ENCODE data around the gene C4orf50.

The C4orf50 gene

DNA sequence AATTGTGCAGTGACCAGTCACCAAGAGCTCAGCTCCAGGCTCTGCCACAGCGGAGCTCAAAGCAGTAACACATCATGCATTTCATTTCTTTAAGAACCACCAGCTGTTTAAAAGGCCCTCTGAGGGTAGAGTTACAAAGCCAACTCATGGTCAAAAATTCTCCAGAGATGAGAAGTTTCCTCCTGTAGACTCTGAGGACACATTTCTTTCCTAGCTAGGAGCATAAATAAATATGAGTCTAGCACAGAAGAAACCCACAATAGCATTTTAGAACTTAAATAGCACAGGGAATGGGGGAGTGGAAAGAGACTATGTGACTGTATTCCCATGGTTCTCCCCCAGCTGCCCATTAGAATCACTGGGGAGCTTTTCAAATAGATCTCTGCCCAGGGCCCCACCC, 118.8 kb downstream of the C4orf50 start:
- H3K27ac ChIP-seq (ENCODE audit: insufficient read depth, low read depth, low read length, poor library complexity, severe bottlenecking): no peak overlapping the region
- WGBS, 2 experiments: 86 to 93% methylated on average over 1 of the region's 1 CpG
- no peak overlapping the region for H3K4me3 ChIP-seq (ENCODE audit: insufficient read depth, low read depth, low read length)
- peaks cover 94% of the 10 kb centered on the region for H3K27me3 ChIP-seq (ENCODE audit: control insufficient read depth, insufficient read depth, low read length, poor library complexity, severe bottlenecking)
- no peaks in the 10 kb centered on the region for H3K4me1 ChIP-seq (ENCODE audit: control insufficient read depth, insufficient read depth, low read length)
- no peaks in the 10 kb centered on the region for H3K9me3 ChIP-seq (ENCODE audit: control insufficient read depth, low read length)
- no peaks in the 10 kb centered on the region for H3K36me3 ChIP-seq (ENCODE audit: control insufficient read depth, insufficient read depth, low read length)

DNA sequence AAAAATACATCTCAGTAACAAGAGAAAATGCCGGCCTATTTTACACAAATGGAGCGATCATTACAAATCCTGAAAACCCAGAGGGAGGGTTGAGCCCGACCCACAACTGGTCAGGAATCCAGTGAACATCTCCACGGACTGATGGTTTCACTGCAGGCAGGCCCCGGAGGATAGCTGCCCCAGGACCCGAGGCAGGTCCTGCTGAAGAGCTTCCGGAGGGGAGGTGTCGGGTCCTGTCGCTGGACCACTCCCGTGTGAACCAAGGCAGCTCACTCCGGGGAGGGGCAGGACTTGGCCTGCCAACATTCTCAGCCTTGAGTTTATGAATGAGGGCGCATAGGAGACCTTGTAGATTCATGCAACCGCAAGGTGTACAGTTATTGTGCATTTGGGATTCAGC, 120.6 kb downstream of the C4orf50 start:
- no peaks in the 10 kb centered on the region for H3K4me1 ChIP-seq (ENCODE audit: control insufficient read depth, insufficient read depth, low read length)
- 93 to 94% methylated on average over 13 of the region's 13 CpGs for WGBS, 2 experiments
- no peaks in the 10 kb centered on the region for H3K9me3 ChIP-seq (ENCODE audit: control insufficient read depth, low read length)
- H3K36me3 ChIP-seq (ENCODE audit: control insufficient read depth, insufficient read depth, low read length): no peaks in the 10 kb centered on the region
- H3K27ac ChIP-seq (ENCODE audit: insufficient read depth, low read depth, low read length, poor library complexity, severe bottlenecking): no peak overlapping the region
- H3K4me3 ChIP-seq (ENCODE audit: insufficient read depth, low read depth, low read length): no peak overlapping the region
- peaks cover 97% of the 10 kb centered on the region for H3K27me3 ChIP-seq (ENCODE audit: control insufficient read depth, insufficient read depth, low read length, poor library complexity, severe bottlenecking)

DNA sequence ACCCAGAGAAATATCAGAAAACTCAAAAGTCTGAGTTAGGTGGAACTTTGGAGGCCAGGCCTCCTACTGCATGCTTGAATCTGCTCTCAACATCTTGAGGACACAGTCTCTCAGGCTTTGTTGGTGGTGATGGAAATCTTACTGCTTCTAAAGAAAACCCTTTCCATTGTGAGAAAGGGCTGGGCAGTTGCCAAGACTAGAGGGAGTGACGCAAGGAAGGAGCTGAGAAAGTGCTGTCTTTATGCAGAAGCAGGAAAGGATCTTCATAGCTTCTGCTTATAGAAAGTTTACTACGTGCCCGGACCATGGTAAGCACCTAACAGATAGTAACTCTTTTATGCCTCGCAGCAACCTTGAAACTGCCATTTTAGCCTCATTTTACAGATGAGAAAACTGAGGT, 122.9 kb downstream of the C4orf50 start:
- no peaks in the 10 kb centered on the region for H3K9me3 ChIP-seq (ENCODE audit: control insufficient read depth, low read length)
- H3K4me1 ChIP-seq (ENCODE audit: control insufficient read depth, insufficient read depth, low read length): no peaks in the 10 kb centered on the region
- no peak overlapping the region for H3K27ac ChIP-seq (ENCODE audit: insufficient read depth, low read depth, low read length, poor library complexity, severe bottlenecking)
- no peak overlapping the region for H3K4me3 ChIP-seq (ENCODE audit: insufficient read depth, low read depth, low read length)
- no peaks in the 10 kb centered on the region for H3K36me3 ChIP-seq (ENCODE audit: control insufficient read depth, insufficient read depth, low read length)
- 87 to 92% methylated on average over 4 of the region's 4 CpGs for WGBS, 2 experiments
- peaks cover 98% of the 10 kb centered on the region for H3K27me3 ChIP-seq (ENCODE audit: control insufficient read depth, insufficient read depth, low read length, poor library complexity, severe bottlenecking)

DNA sequence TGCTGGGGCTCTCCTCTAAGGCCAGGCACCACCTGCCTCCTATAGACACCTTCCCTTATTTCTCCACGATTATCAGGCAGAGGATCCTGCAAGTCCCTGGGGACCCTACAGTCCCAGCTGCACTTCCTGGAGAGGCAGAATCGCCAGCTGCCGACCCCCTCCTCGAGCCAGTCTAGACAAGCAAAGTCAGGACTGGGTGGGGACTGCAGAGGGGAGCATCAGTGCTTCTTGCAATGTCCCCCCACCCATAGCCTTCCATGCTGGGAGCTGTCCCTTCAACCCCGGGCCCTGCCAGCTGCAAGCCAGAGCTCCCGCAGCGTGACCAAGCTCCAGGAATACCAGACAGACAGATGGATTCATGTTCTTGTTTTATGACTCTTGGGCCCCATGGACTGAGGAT, 124.0 kb downstream of the C4orf50 start:
- H3K9me3 ChIP-seq (ENCODE audit: control insufficient read depth, low read length): no peaks in the 10 kb centered on the region
- H3K4me1 ChIP-seq (ENCODE audit: control insufficient read depth, insufficient read depth, low read length): peaks cover 2% of the 10 kb centered on the region
- no peak overlapping the region for H3K4me3 ChIP-seq (ENCODE audit: insufficient read depth, low read depth, low read length)
- H3K27ac ChIP-seq (ENCODE audit: insufficient read depth, low read depth, low read length, poor library complexity, severe bottlenecking): no peak overlapping the region
- WGBS, 2 experiments: 74 to 78% methylated on average over 7 of the region's 7 CpGs
- H3K27me3 ChIP-seq (ENCODE audit: control insufficient read depth, insufficient read depth, low read length, poor library complexity, severe bottlenecking): peaks cover 98% of the 10 kb centered on the region
- no peaks in the 10 kb centered on the region for H3K36me3 ChIP-seq (ENCODE audit: control insufficient read depth, insufficient read depth, low read length)

DNA sequence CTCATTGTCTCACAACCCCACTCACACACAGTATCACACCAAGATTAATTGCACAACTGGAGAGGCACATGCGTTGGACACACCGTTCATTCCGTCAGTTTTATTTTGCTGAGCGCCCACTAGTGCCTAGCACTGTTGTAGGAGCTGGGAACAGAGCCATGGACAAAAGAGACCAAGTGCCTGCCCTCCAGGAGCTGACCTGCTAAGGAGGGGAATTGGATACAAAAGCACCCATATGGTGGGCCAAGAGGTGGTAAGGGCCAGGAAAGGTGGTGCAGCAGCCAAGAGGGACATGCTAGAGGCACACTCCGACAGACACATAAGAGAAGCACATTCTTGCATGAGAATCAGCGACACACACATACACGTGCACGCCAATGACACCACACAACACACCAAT, 124.6 kb downstream of the C4orf50 start:
- 83 to 85% methylated on average over 8 of the region's 8 CpGs for WGBS, 2 experiments
- peaks cover 98% of the 10 kb centered on the region for H3K27me3 ChIP-seq (ENCODE audit: control insufficient read depth, insufficient read depth, low read length, poor library complexity, severe bottlenecking)

DNA sequence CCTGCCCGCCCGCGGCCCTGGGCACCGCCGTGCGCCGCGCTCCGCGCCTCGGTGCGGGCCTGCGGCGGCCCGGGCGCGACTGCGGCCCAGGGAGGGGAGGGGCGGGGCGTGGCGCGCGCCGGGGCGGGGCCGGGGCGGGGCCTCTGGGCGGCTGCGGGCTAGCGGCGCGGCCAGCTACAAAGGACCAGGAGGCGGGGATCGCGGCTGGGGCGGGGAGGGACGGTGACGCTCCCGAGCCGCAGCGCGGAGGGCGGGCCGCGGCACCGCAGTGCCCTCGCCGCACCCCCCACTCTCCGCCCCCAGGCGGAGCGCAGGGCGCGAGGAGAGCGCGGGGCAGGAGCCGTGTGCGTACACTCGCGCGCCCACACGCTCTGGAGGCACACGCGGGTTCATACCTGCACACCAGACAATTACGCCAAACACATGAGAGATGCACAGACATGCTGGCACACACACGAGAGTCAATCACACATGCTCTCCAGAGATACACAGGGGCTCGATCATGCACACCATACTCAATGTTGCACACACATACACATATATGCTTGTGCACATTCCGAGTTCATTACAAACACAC, 125.1 kb downstream of the C4orf50 start, which contains the start of gene CRMP1:
Gene CRMP1, minus strand, starts transcription at position 83 of the 577 bp plus-strand sequence. CDS start 117 bp downstream, outside the sequence.
- no peaks in the 10 kb centered on the region for H3K9me3 ChIP-seq (ENCODE audit: control insufficient read depth, low read length)
- 4 to 5% methylated on average over 66 to 67 of the region's 67 CpGs for WGBS, 2 experiments
- peaks cover 94% of the 10 kb centered on the region for H3K27me3 ChIP-seq (ENCODE audit: control insufficient read depth, insufficient read depth, low read length, poor library complexity, severe bottlenecking)
- H3K27ac ChIP-seq (ENCODE audit: insufficient read depth, low read depth, low read length, poor library complexity, severe bottlenecking): no peak within 1 kb of the TSS
- peak within 1 kb of the TSS; percentile 20 for H3K4me3 ChIP-seq (ENCODE audit: insufficient read depth, low read depth, low read length)
- H3K4me1 ChIP-seq (ENCODE audit: control insufficient read depth, insufficient read depth, low read length): peaks cover 9% of the 10 kb centered on the region
- H3K36me3 ChIP-seq (ENCODE audit: control insufficient read depth, insufficient read depth, low read length): no peaks in the 10 kb centered on the region

More for the DNA sequence above, 124.6 kb downstream of the C4orf50 start:
- Histone ChIP-seq H3K36me3 (ENCODE audit: control insufficient read depth, insufficient read depth, low read length) (no peaks in the 10 kb centered on the region), H3K4me3 (ENCODE audit: insufficient read depth, low read depth, low read length) (no peak overlapping the region), H3K9me3 (ENCODE audit: control insufficient read depth, low read length) (no peaks in the 10 kb centered on the region), H3K4me1 (ENCODE audit: control insufficient read depth, insufficient read depth, low read length) (peaks cover 9% of the 10 kb centered on the region), H3K27ac (ENCODE audit: insufficient read depth, low read depth, low read length, poor library complexity, severe bottlenecking) (no peak overlapping the region)

DNA sequence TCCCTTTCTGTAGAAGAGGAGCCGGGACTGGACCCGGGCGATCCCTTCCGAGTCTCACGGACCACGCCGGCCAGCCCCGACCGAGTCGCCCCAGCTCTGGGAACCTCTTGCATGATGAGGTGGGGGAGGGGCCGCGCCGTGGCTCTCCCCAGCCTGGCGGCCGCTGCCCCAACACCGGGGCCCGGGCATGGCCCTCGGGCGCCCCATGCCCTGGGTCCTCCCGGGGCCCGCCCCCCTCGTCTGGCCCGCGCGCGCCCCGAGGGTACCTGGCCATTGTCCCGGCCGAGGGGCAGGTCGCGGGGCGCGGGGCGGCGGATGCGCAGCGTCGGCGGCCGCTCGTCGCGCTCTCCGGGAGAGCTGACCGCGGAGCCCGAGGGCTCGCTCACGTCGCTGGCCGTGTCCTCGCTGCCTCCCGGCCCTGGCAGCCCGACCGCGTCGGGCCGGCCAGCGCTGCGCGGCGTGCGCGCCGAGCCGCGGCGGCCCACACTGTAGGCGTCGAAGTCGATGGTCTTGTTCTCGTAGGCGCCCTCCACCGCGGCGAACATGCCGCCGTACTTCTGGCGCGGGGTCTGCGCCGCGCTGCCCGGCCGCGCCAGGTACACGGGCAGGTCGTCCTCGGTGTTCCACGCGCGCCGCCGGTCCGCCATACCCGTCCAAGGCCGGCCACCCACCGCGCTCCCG, 125.8 kb downstream of the C4orf50 start:
- peak overlapping the region; percentile 20 for H3K4me3 ChIP-seq (ENCODE audit: insufficient read depth, low read depth, low read length)
- WGBS, 2 experiments: 1% methylated on average over 100 of the region's 100 CpGs
- H3K4me1 ChIP-seq (ENCODE audit: control insufficient read depth, insufficient read depth, low read length): peaks cover 9% of the 10 kb centered on the region
- no peaks in the 10 kb centered on the region for H3K36me3 ChIP-seq (ENCODE audit: control insufficient read depth, insufficient read depth, low read length)
- H3K27ac ChIP-seq (ENCODE audit: insufficient read depth, low read depth, low read length, poor library complexity, severe bottlenecking): no peak overlapping the region
- H3K9me3 ChIP-seq (ENCODE audit: control insufficient read depth, low read length): no peaks in the 10 kb centered on the region
- H3K27me3 ChIP-seq (ENCODE audit: control insufficient read depth, insufficient read depth, low read length, poor library complexity, severe bottlenecking): peaks cover 88% of the 10 kb centered on the region

DNA sequence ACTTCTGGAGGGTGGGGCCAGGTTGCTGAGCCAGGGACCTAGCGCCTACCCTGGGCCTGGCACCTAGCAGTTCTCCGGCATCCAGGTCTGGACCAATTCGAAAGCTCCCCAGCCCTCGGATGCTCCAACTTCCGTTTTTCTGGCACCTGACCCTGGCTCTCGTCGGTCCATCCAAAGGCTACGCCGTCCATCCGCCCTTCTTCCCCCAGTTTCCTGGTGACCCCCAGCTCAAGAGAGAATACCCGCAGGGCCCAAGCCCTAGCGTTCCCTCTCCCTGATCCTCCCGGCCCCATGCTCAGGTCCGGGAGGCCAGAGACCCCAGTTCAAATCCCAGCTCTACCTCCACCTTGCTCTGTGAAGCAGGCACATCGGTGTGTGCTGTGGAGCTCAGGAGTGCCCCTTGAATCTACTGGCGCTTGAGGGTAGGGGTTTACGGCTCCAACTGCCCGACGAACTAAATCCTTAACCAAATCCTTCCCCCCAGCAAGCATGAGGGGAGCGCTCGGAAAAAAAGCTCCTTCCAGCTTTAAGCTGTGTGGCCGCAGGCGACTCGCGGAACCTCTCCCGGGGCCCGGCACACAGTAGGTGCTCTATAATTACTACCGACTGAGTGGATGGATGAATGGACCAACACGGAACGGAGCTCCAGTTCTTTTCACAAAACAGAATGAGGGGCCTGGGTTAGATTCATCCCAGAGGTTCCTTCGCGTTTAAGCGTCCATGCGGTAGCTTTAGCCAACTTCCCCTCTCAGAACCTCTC, 126.5 kb downstream of the C4orf50 start:
- WGBS, 2 experiments: 18 to 21% methylated on average over 34 of the region's 34 CpGs
- H3K27ac ChIP-seq (ENCODE audit: insufficient read depth, low read depth, low read length, poor library complexity, severe bottlenecking): no peak overlapping the region
- no peak overlapping the region for H3K4me3 ChIP-seq (ENCODE audit: insufficient read depth, low read depth, low read length)
- H3K27me3 ChIP-seq (ENCODE audit: control insufficient read depth, insufficient read depth, low read length, poor library complexity, severe bottlenecking): peaks cover 81% of the 10 kb centered on the region
- no peaks in the 10 kb centered on the region for H3K36me3 ChIP-seq (ENCODE audit: control insufficient read depth, insufficient read depth, low read length)
- no peaks in the 10 kb centered on the region for H3K9me3 ChIP-seq (ENCODE audit: control insufficient read depth, low read length)
- peaks cover 9% of the 10 kb centered on the region for H3K4me1 ChIP-seq (ENCODE audit: control insufficient read depth, insufficient read depth, low read length)

DNA sequence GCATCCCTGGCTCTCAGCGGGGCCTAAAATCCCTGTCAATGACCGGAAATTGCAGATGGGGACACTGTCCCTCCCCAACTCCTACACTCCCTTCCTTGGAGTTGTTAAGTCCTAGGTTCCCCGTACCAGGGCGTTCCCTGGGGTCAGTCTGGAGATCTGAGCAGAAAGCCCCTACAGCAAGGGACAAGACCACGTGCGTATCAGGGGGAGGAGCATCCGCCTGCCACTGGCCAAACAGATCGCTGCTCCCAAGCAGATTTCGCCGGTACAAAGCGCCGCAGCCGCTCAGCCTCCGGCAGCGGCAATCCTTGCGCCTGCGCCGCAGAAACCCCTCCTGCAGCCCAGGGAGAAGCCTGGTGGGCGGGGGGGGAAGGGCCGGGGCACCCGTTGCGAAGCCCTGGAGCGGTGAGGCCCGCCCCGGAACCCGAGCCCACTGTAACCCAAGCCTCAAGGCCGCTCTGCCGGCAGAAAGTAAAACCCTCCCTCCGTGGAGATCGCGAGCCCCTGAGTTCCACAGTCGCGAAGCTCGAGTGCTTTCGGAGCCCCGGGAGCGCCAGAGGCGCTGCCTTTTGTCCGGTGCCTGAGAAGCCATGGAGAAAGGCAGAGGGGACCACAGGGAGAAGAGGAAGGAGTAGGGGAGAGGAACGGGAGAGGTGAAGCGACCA, 128.0 kb downstream of the C4orf50 start:
- Histone ChIP-seq H3K27me3 (ENCODE audit: control insufficient read depth, insufficient read depth, low read length, poor library complexity, severe bottlenecking) (peaks cover 65% of the 10 kb centered on the region), H3K4me3 (ENCODE audit: insufficient read depth, low read depth, low read length) (peak overlapping the region; percentile 43)

More for the DNA sequence above, 128.0 kb downstream of the C4orf50 start:
- WGBS, 2 experiments: 1% methylated on average over 41 of the region's 41 CpGs
- Histone ChIP-seq H3K27ac (ENCODE audit: insufficient read depth, low read depth, low read length, poor library complexity, severe bottlenecking) (no peak overlapping the region), H3K4me1 (ENCODE audit: control insufficient read depth, insufficient read depth, low read length) (peaks cover 9% of the 10 kb centered on the region), H3K36me3 (ENCODE audit: control insufficient read depth, insufficient read depth, low read length) (no peaks in the 10 kb centered on the region), H3K9me3 (ENCODE audit: control insufficient read depth, low read length) (no peaks in the 10 kb centered on the region)

All from ectodermal cell (in vitro differentiated cells).